Measurements from ENCODE around the gene TCTN3.

DNA sequence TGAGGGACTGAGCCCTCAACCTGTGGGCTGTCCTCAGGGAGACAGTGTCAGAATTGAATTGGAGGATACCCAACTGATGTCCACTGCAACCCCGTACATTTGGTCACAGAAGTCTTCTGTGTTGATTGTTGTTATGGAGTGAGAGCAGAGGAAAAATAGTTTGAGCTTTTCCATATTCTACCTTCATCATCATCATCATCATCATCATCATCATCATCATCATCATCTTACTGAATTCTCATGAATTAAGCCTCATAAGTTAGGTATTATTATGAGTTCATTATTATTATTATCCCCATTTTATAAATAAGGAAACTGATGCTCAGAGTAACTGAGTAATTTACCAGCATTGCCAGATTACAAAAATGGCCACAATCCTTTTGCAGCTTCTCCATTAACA is 45.6 kb downstream of the TCTN3 start:
- TF ChIP-seq, protein P1, sequence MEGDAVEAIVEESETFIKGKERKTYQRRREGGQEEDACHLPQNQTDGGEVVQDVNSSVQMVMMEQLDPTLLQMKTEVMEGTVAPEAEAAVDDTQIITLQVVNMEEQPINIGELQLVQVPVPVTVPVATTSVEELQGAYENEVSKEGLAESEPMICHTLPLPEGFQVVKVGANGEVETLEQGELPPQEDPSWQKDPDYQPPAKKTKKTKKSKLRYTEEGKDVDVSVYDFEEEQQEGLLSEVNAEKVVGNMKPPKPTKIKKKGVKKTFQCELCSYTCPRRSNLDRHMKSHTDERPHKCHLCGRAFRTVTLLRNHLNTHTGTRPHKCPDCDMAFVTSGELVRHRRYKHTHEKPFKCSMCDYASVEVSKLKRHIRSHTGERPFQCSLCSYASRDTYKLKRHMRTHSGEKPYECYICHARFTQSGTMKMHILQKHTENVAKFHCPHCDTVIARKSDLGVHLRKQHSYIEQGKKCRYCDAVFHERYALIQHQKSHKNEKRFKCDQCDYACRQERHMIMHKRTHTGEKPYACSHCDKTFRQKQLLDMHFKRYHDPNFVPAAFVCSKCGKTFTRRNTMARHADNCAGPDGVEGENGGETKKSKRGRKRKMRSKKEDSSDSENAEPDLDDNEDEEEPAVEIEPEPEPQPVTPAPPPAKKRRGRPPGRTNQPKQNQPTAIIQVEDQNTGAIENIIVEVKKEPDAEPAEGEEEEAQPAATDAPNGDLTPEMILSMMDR (conservative IDR thresholded peaks at IDR 0.05; ENCODE audit: low read depth, low read length): no peak
- TF ChIP-seq, protein P2, sequence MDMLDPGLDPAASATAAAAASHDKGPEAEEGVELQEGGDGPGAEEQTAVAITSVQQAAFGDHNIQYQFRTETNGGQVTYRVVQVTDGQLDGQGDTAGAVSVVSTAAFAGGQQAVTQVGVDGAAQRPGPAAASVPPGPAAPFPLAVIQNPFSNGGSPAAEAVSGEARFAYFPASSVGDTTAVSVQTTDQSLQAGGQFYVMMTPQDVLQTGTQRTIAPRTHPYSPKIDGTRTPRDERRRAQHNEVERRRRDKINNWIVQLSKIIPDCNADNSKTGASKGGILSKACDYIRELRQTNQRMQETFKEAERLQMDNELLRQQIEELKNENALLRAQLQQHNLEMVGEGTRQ (IDR thresholded peaks at IDR 0.05; ENCODE audit: low read depth, low read length): no peak
- TF ChIP-seq SMC3 (IDR thresholded peaks at IDR 0.05; ENCODE audit: low read depth, low read length): no peak
- TF ChIP-seq POLR2A (IDR thresholded peaks at IDR 0.05; ENCODE audit: low read depth, low read length): no peak
- no peak for TF ChIP-seq RAD21 (IDR thresholded peaks at IDR 0.05; ENCODE audit: low read length)
- no peak for TF ChIP-seq BHLHE40 (IDR thresholded peaks at IDR 0.05; ENCODE audit: low read depth, low read length)
- no peak for TF ChIP-seq FOS (IDR thresholded peaks at IDR 0.05; ENCODE audit: low read depth, low read length)
